ENCODE data around the gene CYTH1.

DNA sequence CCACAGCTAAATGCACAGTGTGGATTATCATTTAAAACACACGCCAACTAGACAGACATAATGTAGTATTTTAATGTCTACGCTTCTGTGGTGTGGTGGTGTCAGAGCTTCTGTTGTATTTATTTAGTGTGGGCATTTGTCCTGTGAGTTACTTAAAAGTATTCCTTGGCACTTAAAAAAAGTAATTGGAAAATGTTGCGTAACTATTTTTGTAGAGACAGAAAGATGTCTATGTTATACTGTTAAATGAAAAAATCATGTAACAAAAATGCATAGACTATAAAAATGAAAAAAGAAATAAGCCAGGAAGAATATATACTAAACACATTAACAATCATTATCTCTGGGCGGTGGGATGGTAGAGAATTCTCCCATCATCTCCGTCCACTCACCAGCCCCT, 39.2 kb downstream of the CYTH1 start:
- TF ChIP-seq, protein P1, sequence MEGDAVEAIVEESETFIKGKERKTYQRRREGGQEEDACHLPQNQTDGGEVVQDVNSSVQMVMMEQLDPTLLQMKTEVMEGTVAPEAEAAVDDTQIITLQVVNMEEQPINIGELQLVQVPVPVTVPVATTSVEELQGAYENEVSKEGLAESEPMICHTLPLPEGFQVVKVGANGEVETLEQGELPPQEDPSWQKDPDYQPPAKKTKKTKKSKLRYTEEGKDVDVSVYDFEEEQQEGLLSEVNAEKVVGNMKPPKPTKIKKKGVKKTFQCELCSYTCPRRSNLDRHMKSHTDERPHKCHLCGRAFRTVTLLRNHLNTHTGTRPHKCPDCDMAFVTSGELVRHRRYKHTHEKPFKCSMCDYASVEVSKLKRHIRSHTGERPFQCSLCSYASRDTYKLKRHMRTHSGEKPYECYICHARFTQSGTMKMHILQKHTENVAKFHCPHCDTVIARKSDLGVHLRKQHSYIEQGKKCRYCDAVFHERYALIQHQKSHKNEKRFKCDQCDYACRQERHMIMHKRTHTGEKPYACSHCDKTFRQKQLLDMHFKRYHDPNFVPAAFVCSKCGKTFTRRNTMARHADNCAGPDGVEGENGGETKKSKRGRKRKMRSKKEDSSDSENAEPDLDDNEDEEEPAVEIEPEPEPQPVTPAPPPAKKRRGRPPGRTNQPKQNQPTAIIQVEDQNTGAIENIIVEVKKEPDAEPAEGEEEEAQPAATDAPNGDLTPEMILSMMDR (IDR thresholded peaks at IDR 0.05 in 8 of 11, conservative IDR thresholded peaks at IDR 0.05 in 3 of 11), result no peak
- TF ChIP-seq POLR2A (IDR thresholded peaks at IDR 0.05) (no peak), POLR2AphosphoS5 (IDR thresholded peaks at IDR 0.05) (no peak)

All from spleen (tissue), 7 donors.